GM12874 (cell line): ENCODE measurements around the gene ABCG1.

Experiments
- TF ChIP-seq, protein P1 (sequence below): IDR thresholded peaks from 2 replicates; pipeline ENCODE4 v1.5.1; 2011; ENCODE audit warnings: low read depth, mild to moderate bottlenecking, control low read depth, low read length, moderate library complexity; ENCODE audit not compliant: insufficient read depth

Gene ABCG1

DNA sequence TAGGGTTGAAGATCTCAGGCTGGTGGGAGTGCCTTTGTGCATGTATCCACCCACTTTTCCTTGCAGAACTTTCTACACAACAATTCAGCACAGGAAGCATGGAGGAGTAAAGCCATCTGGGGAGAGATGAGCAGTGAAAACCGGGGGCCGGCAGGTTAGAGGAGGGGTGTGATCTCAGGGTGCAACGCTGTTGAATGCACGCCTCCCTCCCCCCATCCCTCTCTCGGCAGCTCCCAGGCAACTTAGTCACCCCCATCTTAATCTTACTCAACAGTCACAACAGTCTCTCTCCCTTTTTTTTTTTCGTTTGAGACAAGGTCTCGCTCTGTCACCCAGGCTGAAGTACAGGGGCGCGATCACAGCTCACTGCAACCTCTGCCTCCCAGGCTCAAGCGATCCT lies 16.6 kb upstream of the ABCG1 start:
- TF ChIP-seq, protein P1, sequence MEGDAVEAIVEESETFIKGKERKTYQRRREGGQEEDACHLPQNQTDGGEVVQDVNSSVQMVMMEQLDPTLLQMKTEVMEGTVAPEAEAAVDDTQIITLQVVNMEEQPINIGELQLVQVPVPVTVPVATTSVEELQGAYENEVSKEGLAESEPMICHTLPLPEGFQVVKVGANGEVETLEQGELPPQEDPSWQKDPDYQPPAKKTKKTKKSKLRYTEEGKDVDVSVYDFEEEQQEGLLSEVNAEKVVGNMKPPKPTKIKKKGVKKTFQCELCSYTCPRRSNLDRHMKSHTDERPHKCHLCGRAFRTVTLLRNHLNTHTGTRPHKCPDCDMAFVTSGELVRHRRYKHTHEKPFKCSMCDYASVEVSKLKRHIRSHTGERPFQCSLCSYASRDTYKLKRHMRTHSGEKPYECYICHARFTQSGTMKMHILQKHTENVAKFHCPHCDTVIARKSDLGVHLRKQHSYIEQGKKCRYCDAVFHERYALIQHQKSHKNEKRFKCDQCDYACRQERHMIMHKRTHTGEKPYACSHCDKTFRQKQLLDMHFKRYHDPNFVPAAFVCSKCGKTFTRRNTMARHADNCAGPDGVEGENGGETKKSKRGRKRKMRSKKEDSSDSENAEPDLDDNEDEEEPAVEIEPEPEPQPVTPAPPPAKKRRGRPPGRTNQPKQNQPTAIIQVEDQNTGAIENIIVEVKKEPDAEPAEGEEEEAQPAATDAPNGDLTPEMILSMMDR = no peak

DNA sequence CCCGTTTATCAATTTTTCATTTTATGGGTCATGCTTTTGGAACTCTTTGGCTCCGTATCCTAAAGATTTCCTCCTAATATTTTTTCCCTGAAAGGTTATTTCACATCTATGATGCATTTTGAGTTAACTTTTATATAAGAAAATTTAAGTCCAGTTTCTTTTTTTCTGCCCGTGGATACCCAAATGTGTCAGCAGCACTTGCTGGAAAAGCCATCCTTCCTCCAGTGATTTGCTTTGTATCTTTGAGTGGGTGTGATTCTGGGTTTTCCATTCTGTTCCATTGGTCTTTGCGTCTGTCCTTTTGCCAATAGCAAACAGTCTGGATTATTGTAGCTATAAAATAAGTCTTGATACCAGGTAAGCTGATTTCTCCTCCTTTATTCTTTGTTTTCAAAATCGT lies 15.6 kb upstream of the ABCG1 start:
- TF ChIP-seq, protein P1 = no peak

DNA sequence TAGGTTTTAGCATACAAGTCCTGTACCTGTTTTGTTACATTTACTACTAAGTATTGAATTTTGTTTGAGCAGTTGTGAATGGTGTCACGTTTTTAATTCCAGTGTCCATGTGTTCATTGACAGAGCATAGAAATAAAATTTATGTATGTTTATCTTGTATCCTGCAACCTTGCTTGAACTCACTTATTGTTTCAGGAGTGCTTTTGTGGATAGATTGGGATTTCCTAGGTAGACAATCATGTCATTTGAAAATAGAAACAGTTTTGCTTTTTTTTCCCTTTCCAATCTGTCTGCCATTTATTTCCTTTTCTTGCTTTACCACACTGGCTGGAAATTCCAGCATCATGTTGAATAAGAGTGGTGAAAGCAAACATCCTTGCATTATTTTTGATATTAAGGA lies 15.0 kb upstream of the ABCG1 start:
- TF ChIP-seq, protein P1 = no peak

DNA sequence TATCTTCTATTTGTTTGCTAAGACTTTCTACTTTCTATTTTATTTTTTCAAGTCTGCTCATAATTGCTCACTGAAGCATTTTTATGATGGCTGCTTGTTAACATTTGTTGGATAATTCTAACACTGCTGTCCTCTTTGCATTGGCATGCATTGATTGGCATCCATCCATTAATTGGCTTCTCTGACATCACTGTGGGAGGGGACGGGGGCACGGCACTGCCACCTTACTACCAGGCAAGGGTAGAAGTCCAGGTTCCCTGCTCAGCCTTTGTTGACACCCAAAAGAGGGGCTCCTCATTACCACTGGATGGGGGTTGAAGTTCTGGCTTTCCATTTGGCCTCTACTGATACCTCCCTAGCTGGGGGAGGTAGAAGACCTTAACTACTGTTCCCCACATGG lies 11.5 kb upstream of the ABCG1 start:
- TF ChIP-seq, protein P1 = no peak

DNA sequence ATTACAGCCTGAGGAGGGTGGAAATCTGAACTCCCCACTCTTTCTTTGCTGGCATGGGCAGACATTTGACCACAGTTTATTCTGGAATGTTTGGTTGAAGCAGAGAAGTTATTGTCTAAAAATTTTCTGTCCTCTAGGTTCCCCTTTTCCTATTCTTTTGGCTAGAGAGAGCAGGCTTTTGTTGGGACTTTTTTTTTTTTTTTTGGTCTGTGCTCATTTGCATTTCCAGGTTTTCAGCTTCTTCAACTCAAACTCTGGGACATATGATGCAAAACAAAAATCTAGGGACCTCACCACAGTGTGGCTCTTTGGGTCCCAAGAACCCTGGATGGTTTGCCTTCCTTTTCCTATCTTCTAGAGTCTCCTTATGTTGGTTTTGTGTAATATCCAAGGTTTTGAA lies 10.9 kb upstream of the ABCG1 start:
- TF ChIP-seq, protein P1 = no peak

DNA sequence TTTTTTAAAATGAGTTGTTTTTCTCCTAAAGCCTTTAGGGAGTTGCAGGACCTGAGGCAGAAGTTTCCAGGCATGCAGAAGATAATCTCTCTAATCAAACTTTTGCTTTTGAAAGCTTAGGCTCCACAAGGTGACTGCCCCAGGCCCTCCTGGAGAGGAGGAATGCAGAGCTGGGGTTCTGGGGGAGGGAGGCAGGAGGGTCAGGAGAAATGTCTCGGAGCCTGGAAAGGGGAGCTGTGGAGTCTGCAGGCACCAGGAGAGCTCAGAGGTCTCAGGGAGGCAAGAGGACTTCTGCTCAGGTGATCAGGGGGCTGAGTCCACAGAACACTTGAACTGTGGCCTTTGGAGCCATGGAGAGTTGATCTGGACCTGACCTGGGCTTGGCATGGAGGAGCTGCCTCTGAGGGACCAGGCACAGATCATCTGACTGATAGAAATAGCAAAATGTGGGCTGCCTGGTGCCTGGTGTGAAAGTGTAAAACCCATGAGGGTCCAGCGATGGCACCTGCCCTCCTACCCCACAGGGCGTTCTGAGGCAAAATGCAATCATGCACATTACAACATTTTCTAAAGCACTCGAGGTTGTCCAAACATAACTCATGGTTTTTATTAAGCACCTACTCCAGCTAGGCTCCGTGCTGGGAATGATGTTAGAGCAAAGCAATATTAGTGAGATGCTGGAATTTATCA lies 10.0 kb upstream of the ABCG1 start:
- TF ChIP-seq, protein P1 = no peak

DNA sequence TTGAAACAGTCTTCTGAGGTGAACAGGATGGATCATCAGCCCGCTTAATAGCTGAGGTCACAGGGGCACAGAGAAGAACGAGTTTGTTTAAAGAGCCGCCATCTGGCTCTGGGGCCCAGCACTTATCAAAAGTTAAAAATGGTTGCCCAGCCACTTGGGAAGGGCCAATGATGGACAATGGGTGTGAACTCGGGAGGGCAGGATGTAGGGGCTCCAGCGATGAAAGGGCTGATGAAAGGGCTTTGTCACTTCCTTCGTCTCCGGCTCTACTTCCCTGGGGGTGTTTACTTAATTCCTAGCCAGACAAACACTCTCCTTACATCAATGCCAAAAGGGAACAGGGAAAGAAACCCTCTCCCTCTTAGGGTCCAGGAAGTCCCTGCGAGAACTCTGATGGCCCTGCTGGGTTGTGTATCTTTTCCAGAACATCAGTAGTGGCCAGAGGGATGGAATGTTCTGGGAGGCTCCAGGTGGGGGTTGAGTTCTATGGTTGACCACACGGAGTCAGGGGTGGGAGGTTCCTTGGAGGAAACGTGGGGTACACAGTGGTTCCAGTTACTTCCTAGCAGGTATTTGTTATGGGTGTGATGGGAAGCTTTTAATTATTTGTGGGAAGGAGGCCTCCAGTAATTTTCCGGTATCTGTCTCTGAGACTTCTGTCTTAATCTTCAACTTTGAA lies 9.0 kb upstream of the ABCG1 start:
- TF ChIP-seq, protein P1 = no peak
